Choroid plexus epithelial cell (primary cell): Measurements from ENCODE around the gene EFCAB8.

ENCODE experiments used
- DNase-seq: peaks from one replicate; pipeline ENCODE4 v3.0.0-alpha.2; 2010; ENCODE audit warnings: low read depth
- H3K4me3 ChIP-seq: 2 replicates; pipeline ENCODE4 v1.5.1; 2011; ENCODE audit warnings: low read depth, mild to moderate bottlenecking, control low read depth, low read length, moderate library complexity
- TF ChIP-seq, protein P1 (sequence below): conservative IDR thresholded peaks from 2 replicates; pipeline ENCODE4 v1.5.1; 2011; ENCODE audit warnings: low read depth, mild to moderate bottlenecking, control low read depth, inconsistent platforms, low read length, moderate library complexity

EFCAB8 gene

GRCh38 chr20:33005132-33005566 is 146.4 kb downstream of the EFCAB8 start:
- peak; percentile 18 for DNase-seq
- TF ChIP-seq, protein P1, sequence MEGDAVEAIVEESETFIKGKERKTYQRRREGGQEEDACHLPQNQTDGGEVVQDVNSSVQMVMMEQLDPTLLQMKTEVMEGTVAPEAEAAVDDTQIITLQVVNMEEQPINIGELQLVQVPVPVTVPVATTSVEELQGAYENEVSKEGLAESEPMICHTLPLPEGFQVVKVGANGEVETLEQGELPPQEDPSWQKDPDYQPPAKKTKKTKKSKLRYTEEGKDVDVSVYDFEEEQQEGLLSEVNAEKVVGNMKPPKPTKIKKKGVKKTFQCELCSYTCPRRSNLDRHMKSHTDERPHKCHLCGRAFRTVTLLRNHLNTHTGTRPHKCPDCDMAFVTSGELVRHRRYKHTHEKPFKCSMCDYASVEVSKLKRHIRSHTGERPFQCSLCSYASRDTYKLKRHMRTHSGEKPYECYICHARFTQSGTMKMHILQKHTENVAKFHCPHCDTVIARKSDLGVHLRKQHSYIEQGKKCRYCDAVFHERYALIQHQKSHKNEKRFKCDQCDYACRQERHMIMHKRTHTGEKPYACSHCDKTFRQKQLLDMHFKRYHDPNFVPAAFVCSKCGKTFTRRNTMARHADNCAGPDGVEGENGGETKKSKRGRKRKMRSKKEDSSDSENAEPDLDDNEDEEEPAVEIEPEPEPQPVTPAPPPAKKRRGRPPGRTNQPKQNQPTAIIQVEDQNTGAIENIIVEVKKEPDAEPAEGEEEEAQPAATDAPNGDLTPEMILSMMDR = peak; percentile 50
- no peak overlapping the region for H3K4me3 ChIP-seq

GRCh38 chr20:33005908-33006775 is 147.4 kb downstream of the EFCAB8 start:
- TF ChIP-seq, protein P1 = no peak
- H3K4me3 ChIP-seq = no peak overlapping the region
- no peak for DNase-seq

DNA sequence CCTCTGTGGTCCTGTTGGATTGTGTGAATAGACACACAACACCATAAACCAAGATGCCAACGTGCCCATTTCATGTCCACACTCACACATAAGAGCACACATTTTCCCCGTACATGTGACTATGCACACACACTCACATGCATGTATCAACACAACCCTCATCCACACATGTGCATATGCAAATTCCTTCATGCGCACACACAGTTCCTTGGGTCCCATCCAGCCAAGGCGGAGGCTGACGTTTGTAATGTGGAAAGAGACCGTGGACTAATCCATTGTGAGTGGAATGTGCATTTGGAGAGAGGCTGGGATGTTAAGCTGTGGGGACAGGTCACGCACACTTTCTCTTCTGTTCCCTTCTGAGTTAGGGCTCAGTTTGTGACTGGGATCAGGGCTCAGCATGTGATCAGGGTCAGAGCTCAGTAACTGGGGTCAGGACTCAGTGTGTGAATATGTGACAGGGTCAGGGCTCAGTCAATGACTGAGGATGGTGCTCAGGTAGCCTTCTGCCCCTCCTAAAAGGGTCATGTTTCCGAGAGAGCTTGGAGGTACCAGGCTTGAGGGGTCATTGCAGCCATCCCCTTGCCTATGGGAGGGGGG is 148.2 kb downstream of the EFCAB8 start:
- TF ChIP-seq, protein P1 = no peak

DNA sequence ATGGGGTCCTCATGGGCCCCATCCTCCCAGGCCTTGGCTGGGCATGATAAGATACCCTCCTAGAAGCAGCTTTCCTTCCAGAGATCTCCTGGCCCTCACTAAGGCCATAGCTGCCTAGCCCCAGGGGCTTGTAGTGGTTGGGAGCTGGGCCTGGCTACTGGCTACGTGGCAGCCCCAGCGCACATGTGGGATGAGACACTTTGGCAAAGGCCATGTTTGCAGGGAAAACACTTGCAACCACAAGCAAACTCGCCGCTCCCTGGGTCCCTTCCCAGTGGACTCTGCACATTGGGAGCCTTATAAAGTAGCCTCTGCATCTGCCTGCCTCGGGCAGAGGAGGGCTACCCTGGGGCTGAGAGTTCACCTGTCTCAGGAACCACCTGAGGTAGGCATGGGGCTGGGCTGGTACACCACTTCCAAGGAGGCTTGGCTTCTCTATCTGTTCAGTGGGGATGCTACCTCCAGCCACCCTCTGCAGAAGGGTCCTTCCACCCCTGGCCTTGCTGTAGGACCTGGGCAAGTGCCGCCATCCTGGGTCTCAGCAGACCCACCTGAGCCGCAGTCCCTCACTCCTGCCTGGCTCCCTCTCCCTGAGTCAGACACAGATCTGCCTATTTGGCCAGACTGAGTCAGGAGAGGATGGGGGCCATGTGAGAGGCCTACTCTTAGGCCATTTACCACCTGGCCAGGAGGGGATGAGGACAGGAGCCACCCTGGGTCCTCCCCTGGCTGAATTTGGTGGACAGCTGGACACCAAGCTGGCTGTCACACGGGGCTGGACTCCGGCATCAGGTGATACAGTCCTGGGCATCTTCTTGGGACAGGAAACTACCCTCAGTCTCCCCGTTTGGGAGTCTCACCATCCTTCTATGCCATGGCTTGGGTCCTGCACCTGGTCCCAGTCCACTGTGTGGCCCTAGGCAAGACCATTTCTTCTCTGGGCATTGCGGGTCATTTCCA is 148.9 kb downstream of the EFCAB8 start, which contains the start of gene BPIFB2:
Gene BPIFB2 (plus strand): TSS at position 329 of the 960 bp plus-strand sequence. CDS start 871 bp downstream, outside the sequence.
- TF ChIP-seq, protein P1 = no peak
- no peak within 1 kb of the TSS for H3K4me3 ChIP-seq
- DNase-seq = no peak

More for the DNA sequence above, 148.2 kb downstream of the EFCAB8 start:
- DNase-seq = no peak
- H3K4me3 ChIP-seq = no peak overlapping the region

DNA sequence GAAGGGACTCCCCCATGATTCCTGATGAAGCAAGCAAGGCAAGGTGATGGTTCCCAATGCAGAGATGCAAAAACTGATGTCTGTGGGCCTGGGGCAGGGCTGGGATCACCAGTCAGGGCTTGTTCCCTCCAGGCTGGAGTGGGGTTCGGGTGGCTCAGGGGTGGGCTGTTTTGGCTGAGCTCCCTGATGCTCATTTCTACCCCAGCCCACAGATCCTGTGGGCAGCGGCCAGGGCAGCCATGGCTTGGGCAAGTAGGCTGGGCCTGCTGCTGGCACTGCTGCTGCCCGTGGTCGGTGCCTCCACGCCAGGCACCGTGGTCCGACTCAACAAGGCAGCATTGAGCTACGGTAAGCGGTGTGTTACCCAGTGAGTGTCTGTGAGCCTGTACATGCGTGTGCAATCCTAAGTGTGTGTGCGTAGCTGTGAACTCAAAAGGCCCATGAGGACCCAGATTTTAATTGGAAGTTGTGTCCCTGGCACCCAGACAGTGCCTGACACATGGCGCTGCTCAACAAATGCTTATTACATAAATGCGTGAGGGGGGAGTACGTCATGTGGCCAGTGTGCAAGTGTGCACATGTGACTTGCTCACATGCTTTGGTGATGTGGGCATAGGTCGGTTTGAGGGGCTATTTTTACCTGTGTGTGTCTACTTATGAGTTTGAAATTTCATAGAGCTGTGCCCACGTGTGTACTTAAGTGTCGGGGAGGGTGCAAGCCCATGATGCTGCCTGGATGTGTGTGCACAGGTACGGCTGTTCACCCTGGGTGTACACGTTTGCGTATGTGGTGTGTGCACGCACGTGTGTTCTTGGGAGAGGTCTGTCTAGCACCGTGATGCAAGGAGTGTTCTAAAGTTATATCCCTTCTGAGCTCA is 149.9 kb downstream of the EFCAB8 start:
- DNase-seq = no peak
- no peak overlapping the region for H3K4me3 ChIP-seq
- TF ChIP-seq, protein P1 = no peak
